HCT116 (cell line): ENCODE results near the gene CAB39L. TPM values are rescaled to one million over a fixed set of nuclear protein-coding genes. Genes with fewer than 3 reads are reported as not detected.

Experiments
- ATAC-seq: fragments of 200-7000 bp; cut with Tn5 transposase; 2 replicates; pipeline ENCODE4 v1.9.1; 2020; ENCODE audit warnings: mild to moderate bottlenecking, moderate library complexity
- BruUV-seq: library from RNA; stranded (reverse); fragments of 400-500 nt; replicated peaks from 2 replicates; lab custom pipeline; 2021; lab: Mats Ljungman, UMichigan
- CTCF ChIA-PET: fragments of 300-600 bp; sonication (Branson Sonifier 250); formaldehyde crosslinking; loops from one replicate; lab custom pipeline; 2021; ENCODE audit warnings: antibody characterized with exemption; lab: Charles Lee
- POLR2A ChIA-PET: fragments of 300-600, 350-600 bp; sonication (Branson Sonifier 250); formaldehyde crosslinking; loops from one replicate; lab custom pipeline; 2021; ENCODE audit warnings: antibody characterized with exemption; lab: Charles Lee
- RAD21 ChIA-PET, 2 experiments: fragments of 300-600 bp; sonication (Branson Sonifier 250); formaldehyde crosslinking; loops; one replicate each; lab custom pipeline; 2023; ENCODE audit warnings: low total read pairs in 2 of 2; ENCODE audit not compliant: uncharacterized antibody in 2 of 2, unreplicated experiment in 2 of 2, low non-redundant PET in 1 of 2; lab: Charles Lee
- DNase-seq: peaks from one replicate; pipeline ENCODE4 v3.0.0-alpha.2; 2010; ENCODE audit warnings: low read depth, low spot score
- H2AFZ ChIP-seq: fragments of 200-600 bp; shearing (Covaris generic), sonication (generic); 2 replicates; pipeline ENCODE4 v1.6.1; 2017; ENCODE audit warnings: low read depth, mixed run types, mixed read lengths, antibody characterized with exemption, low read length; ENCODE audit not compliant: poor library complexity, severe bottlenecking
- H3K27ac ChIP-seq: 2 replicates; pipeline ENCODE4 v1.5.1; 2012; ENCODE audit warnings: low read depth, low read length
- H3K27me3 ChIP-seq: fragments of 200-600 bp; sonication (generic); 2 replicates; pipeline ENCODE4 v1.6.1; 2016; ENCODE audit warnings: mixed run types, low read length, mixed read lengths; ENCODE audit not compliant: insufficient read depth
- H3K36me3 ChIP-seq, 2 experiments: fragments of 200-500 bp in 1 of 2; fragments of 200-600 bp in 1 of 2; sonication (Bioruptor generic) in 1 of 2; sonication (generic) in 1 of 2; 2 replicates each; pipeline versions ENCODE4 v1.5.1 to v1.6.1; 2014 to 2016; ENCODE audit warnings: low read length in 2 of 2, inconsistent platforms in 1 of 2, mixed read lengths in 1 of 2, mixed run types in 1 of 2; ENCODE audit not compliant: insufficient read depth in 2 of 2, control insufficient read depth in 1 of 2
- H3K4me1 ChIP-seq, 2 experiments: fragments of 200-600 bp in 1 of 2; sonication (generic) in 1 of 2; 2 replicates each; pipeline versions ENCODE4 v1.5.1 to v1.6.1; 2012 to 2017; ENCODE audit warnings: low read length in 2 of 2, inconsistent platforms in 1 of 2, mild to moderate bottlenecking in 1 of 2, mixed read lengths in 1 of 2, mixed run types in 1 of 2, moderate library complexity in 1 of 2; ENCODE audit not compliant: insufficient read depth in 2 of 2, control insufficient read depth in 1 of 2
- H3K4me2 ChIP-seq: fragments of 200-600 bp; sonication (generic); 2 replicates; pipeline ENCODE4 v1.6.1; 2017; ENCODE audit warnings: mixed run types, low read length, mixed read lengths
- H3K4me3 ChIP-seq, 2 experiments: fragments of 200-600 bp in 1 of 2; sonication (generic) in 1 of 2; replicated peaks in 1 of 2; 2 replicates each; pipeline ENCODE4 v1.5.1; 2011 to 2016; ENCODE audit warnings: low read length in 2 of 2, control low read depth in 1 of 2, low read depth in 1 of 2, mild to moderate bottlenecking in 1 of 2, mixed read lengths in 1 of 2, mixed run types in 1 of 2
- H3K79me2 ChIP-seq: fragments of 200-600 bp; sonication (generic); 2 replicates; pipeline ENCODE4 v1.6.1; 2017; ENCODE audit warnings: mild to moderate bottlenecking, mixed run types, low read length, moderate library complexity, mixed read lengths; ENCODE audit not compliant: insufficient read depth
- H3K9ac ChIP-seq: fragments of 200-600 bp; sonication (generic); 2 replicates; pipeline ENCODE4 v1.6.1; 2016; ENCODE audit warnings: low read length, mixed read lengths
- H3K9me2 ChIP-seq: fragments of 200-600 bp; sonication (generic), shearing (Covaris generic); 2 replicates; pipeline ENCODE4 v1.6.1; 2017; ENCODE audit warnings: mixed run types, mild to moderate bottlenecking, moderate library complexity; ENCODE audit not compliant: insufficient read depth
- H3K9me3 ChIP-seq, 2 experiments: fragments of 200-500 bp in 1 of 2; fragments of 200-600 bp in 1 of 2; sonication (Bioruptor generic) in 1 of 2; sonication (generic) in 1 of 2; 2 replicates each; pipeline ENCODE4 v1.6.1; 2014 to 2017; ENCODE audit warnings: low read length in 2 of 2, mixed read lengths in 2 of 2, inconsistent platforms in 1 of 2, low read depth in 1 of 2, mild to moderate bottlenecking in 1 of 2, mixed run types in 1 of 2, moderate library complexity in 1 of 2; ENCODE audit not compliant: control insufficient read depth in 1 of 2, insufficient read depth in 1 of 2
- H4K20me1 ChIP-seq: fragments of 200-600 bp; sonication (generic), shearing (Covaris generic); 2 replicates; pipeline ENCODE4 v1.6.1; 2017; ENCODE audit warnings: mixed run types, mild to moderate bottlenecking, moderate library complexity; ENCODE audit not compliant: insufficient read depth
- CBX3 ChIP-seq: IDR thresholded peaks from 2 replicates; pipeline ENCODE4 v1.6.1; 2012; ENCODE audit warnings: low read depth
- CEBPB ChIP-seq: IDR thresholded peaks from 2 replicates; pipeline ENCODE4 v1.6.1; 2012; ENCODE audit warnings: low read depth
- CTCF ChIP-seq, 3 experiments: fragments of 200-600 bp in 1 of 3; sonication (generic) in 1 of 3; IDR thresholded peaks in 2 of 3; conservative IDR thresholded peaks in 1 of 3; 2 replicates each; pipeline ENCODE4 v1.5.1; 2012 to 2017; ENCODE audit warnings: low read depth in 2 of 3, low read length in 2 of 3, antibody characterized with exemption in 1 of 3, borderline replicate concordance in 1 of 3, control low read depth in 1 of 3, mild to moderate bottlenecking in 1 of 3, mixed read lengths in 1 of 3, mixed run types in 1 of 3, moderate library complexity in 1 of 3; ENCODE audit not compliant: insufficient read depth in 1 of 3
- ELF1 ChIP-seq: IDR thresholded peaks from 2 replicates; pipeline ENCODE4 v1.6.1; 2012; ENCODE audit warnings: low read depth, borderline replicate concordance
- FOSL1 ChIP-seq: IDR thresholded peaks from 2 replicates; pipeline ENCODE4 v1.6.1; 2012; ENCODE audit warnings: low read depth
- JUND ChIP-seq: IDR thresholded peaks from 2 replicates; pipeline ENCODE4 v1.6.1; 2012
- MAX ChIP-seq: IDR thresholded peaks from 2 replicates; pipeline ENCODE4 v1.6.1; 2012
- RAD21 ChIP-seq: IDR thresholded peaks from 2 replicates; pipeline ENCODE4 v1.6.1; 2012; ENCODE audit warnings: low read depth, mild to moderate bottlenecking
- SP1 ChIP-seq: IDR thresholded peaks from 2 replicates; pipeline ENCODE4 v1.6.1; 2012; ENCODE audit warnings: low read depth
- YY1 ChIP-seq: IDR thresholded peaks from 2 replicates; pipeline ENCODE4 v1.6.1; 2011; ENCODE audit warnings: low read length, low read depth, moderate library complexity, mild to moderate bottlenecking; ENCODE audit not compliant: insufficient replicate concordance; ENCODE audit errors: extremely low read depth
- ZBTB33 ChIP-seq: IDR thresholded peaks from 2 replicates; pipeline ENCODE4 v1.6.1; 2011; ENCODE audit warnings: mild to moderate bottlenecking, low read length, moderate library complexity; ENCODE audit not compliant: insufficient replicate concordance; ENCODE audit errors: extremely low read depth
- ZNF274 ChIP-seq: fragments of 200-500 bp; sonication (Bioruptor generic); IDR thresholded peaks from 2 replicates; pipeline ENCODE4 v1.6.1; 2014; ENCODE audit warnings: mild to moderate bottlenecking, low read depth, low read length, inconsistent platforms
- intact Hi-C: fragments of 100-400 bp; cut with micrococcal nuclease; formaldehyde crosslinking; loops from 2 replicates; pipeline ENCODE4 v1.10.0; 2022
- total RNA-seq: library from RNA; stranded (reverse); gene quantifications from one replicate; pipeline ENCODE4 v1.2.1, GENCODE V29; 2021; ENCODE audit not compliant: unreplicated experiment

Gene CAB39L
- total RNA-seq, 1 experiment from 2014 or later: 6.1 TPM

- H3K79me2 ChIP-seq: no peaks in the 10 kb centered on the region
- intact Hi-C loops: loop anchor here (2.0 kb wide), 1 partner anchor 185 kb away; no protein-coding TSS in a partner anchor
- CTCF ChIA-PET: interaction anchor here (1.1 kb wide), 1 partner anchor 185 kb away, joined by 3 read pairs; no protein-coding TSS in a partner anchor
- TF ChIP-seq CTCF (IDR thresholded peaks at IDR 0.05 in 2 of 3, conservative IDR thresholded peaks at IDR 0.05 in 1 of 3; ENCODE audit: borderline replicate concordance in 1 of 3, insufficient read depth in 1 of 3, low read depth in 2 of 3, low read length in 2 of 3) (peak in 2 of 3 experiments; percentile 39 to 40; a peak in 4 of 6 replicates), RAD21 (peak; percentile 40; the same call in 1 of the 2 replicates), FOSL1 (no peak)
- TF ChIP-seq, all 23 proteins: peak for 2
- ATAC-seq (peak; percentile 93), DNase-seq (peak; percentile 10)
- H3K27me3 ChIP-seq: no peaks in the 10 kb centered on the region
- no peak overlapping the region for H3K27ac ChIP-seq
- no peaks in the 10 kb centered on the region for H3K9me3 ChIP-seq
- no peaks in the 10 kb centered on the region for H4K20me1 ChIP-seq
- no TSS peak for BruUV-seq
- H3K36me3 ChIP-seq: no peaks in the 10 kb centered on the region
- ChIA-PET POLR2A (no interaction called here), RAD21 (no interaction called here)
- H3K4me1 ChIP-seq: peaks cover 0 to 4% of the 10 kb centered on the region in 2 experiments; a peak in 1 of 4 replicates
- no peaks in the 10 kb centered on the region for H3K9me2 ChIP-seq
- H3K9ac ChIP-seq: no peak overlapping the region
- H3K4me3 ChIP-seq: no peak overlapping the region
- H3K4me2 ChIP-seq: no peak overlapping the region
- no peak overlapping the region for H2AFZ ChIP-seq
Observed at GRCh38 chr13:49421391-49421790, 22.5 kb downstream of the CAB39L start.

- no peak overlapping the region for H3K9ac ChIP-seq
- H3K4me3 ChIP-seq: no peak overlapping the region
- H3K27me3 ChIP-seq: no peaks in the 10 kb centered on the region
- no peaks in the 10 kb centered on the region for H4K20me1 ChIP-seq
- intact Hi-C loops: no loop called here
- POLR2A ChIA-PET: interaction anchor here (1.2 kb wide), 1 partner anchor 9 kb away, joined by 3 read pairs; no protein-coding TSS in a partner anchor
- CTCF ChIA-PET: no interaction called here
- no peaks in the 10 kb centered on the region for H3K79me2 ChIP-seq
- DNase-seq (no peak), ATAC-seq (no peak)
- H3K4me1 ChIP-seq: peaks cover 0 to 4% of the 10 kb centered on the region in 2 experiments; a peak in 1 of 4 replicates
- RAD21 ChIA-PET: no interaction called here
- no TSS peak for BruUV-seq
- no peak overlapping the region for H3K4me2 ChIP-seq
- no peak overlapping the region for H2AFZ ChIP-seq
- H3K9me2 ChIP-seq: no peaks in the 10 kb centered on the region
- H3K27ac ChIP-seq: no peak overlapping the region
- no peak for TF ChIP-seq ZBTB33
- TF ChIP-seq SP1: no peak
- no peak for TF ChIP-seq YY1
- no peak for TF ChIP-seq CEBPB
- no peak for TF ChIP-seq MAX
- no peak for TF ChIP-seq ZNF274
- no peak for TF ChIP-seq ELF1
- TF ChIP-seq CBX3: no peak
- TF ChIP-seq RAD21: no peak
- TF ChIP-seq JUND: no peak
- TF ChIP-seq, all 23 proteins: peak for 0
- H3K36me3 ChIP-seq: no peaks in the 10 kb centered on the region
- no peaks in the 10 kb centered on the region for H3K9me3 ChIP-seq
Observed at GRCh38 chr13:49419276-49419675, 24.6 kb downstream of the CAB39L start.
